Activated T-cell treated with anti-CD3 and anti-CD28 coated beads, Interleukin-2, amount 50 U/mL, for 4 hours (primary cell): ENCODE results near the gene FXYD6. TPM values are rescaled to one million over a fixed set of nuclear protein-coding genes. Genes with fewer than 3 reads are reported as not detected.

ENCODE experiments used
- ATAC-seq, 2 donors: fragments of 200-7000 bp; cut with Tn5 transposase; one replicate each; pipeline ENCODE4 v1.10.0; 2021
- DNase-seq: peaks from one replicate; pipeline ENCODE4 v3.0.0-alpha.2; 2020
- H3K27me3 Mint-ChIP-seq: one replicate; pipeline ENCODE4 v1.8.0; 2021; ENCODE audit warnings: low read depth, mixed read lengths
- H3K36me3 Mint-ChIP-seq: one replicate; pipeline ENCODE4 v1.8.0; 2022; ENCODE audit warnings: mixed read lengths; ENCODE audit not compliant: insufficient read depth
- H3K4me1 Mint-ChIP-seq: one replicate; pipeline ENCODE4 v1.8.0; 2021; ENCODE audit warnings: low read depth, mixed read lengths
- H3K4me3 Mint-ChIP-seq: one replicate; pipeline ENCODE4 v1.8.0; 2021; ENCODE audit warnings: mild to moderate bottlenecking, moderate library complexity, mixed read lengths
- H3K9me3 Mint-ChIP-seq: one replicate; pipeline ENCODE4 v1.8.0; 2021; ENCODE audit warnings: mixed read lengths
- total RNA-seq, 3 donors: library from RNA; stranded (reverse); gene quantifications; one replicate each; pipeline ENCODE4 v1.2.1, GENCODE V29; 2021

Gene FXYD6
- total RNA-seq, 3 donors from 2014 or later = 0.16 to 0.38 TPM; not detected in 1

- Mint-ChIP-seq H3K4me3 (no peak overlapping the region), H3K9me3 (no peaks in the 10 kb centered on the region), H3K27me3 (peaks cover 2% of the 10 kb centered on the region), H3K36me3 (no peaks in the 10 kb centered on the region), H3K4me1 (peaks cover 6% of the 10 kb centered on the region)
- ATAC-seq (no peak), DNase-seq (no peak)
Observed at GRCh38 chr11:117906126-117906525, 29.7 kb upstream of the FXYD6 start.

GRCh38 chr11:117905524-117905923 is 29.1 kb upstream of the FXYD6 start:
- Mint-ChIP-seq H3K9me3 (no peaks in the 10 kb centered on the region), H3K36me3 (no peaks in the 10 kb centered on the region), H3K27me3 (peaks cover 2% of the 10 kb centered on the region), H3K4me3 (no peak overlapping the region), H3K4me1 (peaks cover 6% of the 10 kb centered on the region)
- DNase-seq = no peak
- no peak for ATAC-seq

- Mint-ChIP-seq H3K9me3 (no peaks in the 10 kb centered on the region), H3K36me3 (no peaks in the 10 kb centered on the region), H3K4me1 (peaks cover 6% of the 10 kb centered on the region), H3K4me3 (no peak overlapping the region), H3K27me3 (peaks cover 2% of the 10 kb centered on the region)
- ATAC-seq = no peak
- DNase-seq = no peak
Observed at GRCh38 chr11:117903505-117904382, 27.3 kb upstream of the FXYD6 start.

GRCh38 chr11:117902001-117902845 is 25.8 kb upstream of the FXYD6 start:
- ATAC-seq (no peak), DNase-seq (no peak)
- H3K36me3 Mint-ChIP-seq = no peaks in the 10 kb centered on the region
- no peaks in the 10 kb centered on the region for H3K9me3 Mint-ChIP-seq
- no peak overlapping the region for H3K4me3 Mint-ChIP-seq
- peaks cover 2% of the 10 kb centered on the region for H3K4me1 Mint-ChIP-seq
- peaks cover 2% of the 10 kb centered on the region for H3K27me3 Mint-ChIP-seq

- ATAC-seq (no peak), DNase-seq (no peak)
- no peaks in the 10 kb centered on the region for H3K36me3 Mint-ChIP-seq
- no peaks in the 10 kb centered on the region for H3K4me1 Mint-ChIP-seq
- H3K27me3 Mint-ChIP-seq = peaks cover 2% of the 10 kb centered on the region
- H3K4me3 Mint-ChIP-seq = no peak overlapping the region
- no peaks in the 10 kb centered on the region for H3K9me3 Mint-ChIP-seq
Observed at GRCh38 chr11:117901601-117902000, 25.1 kb upstream of the FXYD6 start.

GRCh38 chr11:117900720-117901440 is 24.4 kb upstream of the FXYD6 start:
- H3K9me3 Mint-ChIP-seq = no peaks in the 10 kb centered on the region

GRCh38 chr11:117900121-117900648 is 23.7 kb upstream of the FXYD6 start:
- Mint-ChIP-seq H3K4me3 (no peak overlapping the region), H3K27me3 (peaks cover 11% of the 10 kb centered on the region), H3K4me1 (no peaks in the 10 kb centered on the region), H3K36me3 (no peaks in the 10 kb centered on the region), H3K9me3 (no peaks in the 10 kb centered on the region)
- ATAC-seq (no peak), DNase-seq (no peak)

More at GRCh38 chr11:117900720-117901440, 24.4 kb upstream of the FXYD6 start:
- no peaks in the 10 kb centered on the region for H3K4me1 Mint-ChIP-seq
- H3K4me3 Mint-ChIP-seq = no peak overlapping the region
- H3K27me3 Mint-ChIP-seq = peaks cover 10% of the 10 kb centered on the region
- no peaks in the 10 kb centered on the region for H3K36me3 Mint-ChIP-seq
- ATAC-seq (no peak), DNase-seq (no peak)

- no peaks in the 10 kb centered on the region for H3K4me1 Mint-ChIP-seq
- ATAC-seq (no peak), DNase-seq (no peak)
Observed at GRCh38 chr11:117898059-117898458, 21.6 kb upstream of the FXYD6 start.

GRCh38 chr11:117892651-117893050 is 16.2 kb upstream of the FXYD6 start:
- peaks cover 13% of the 10 kb centered on the region for H3K27me3 Mint-ChIP-seq
- no peak for ATAC-seq
- H3K4me1 Mint-ChIP-seq = no peaks in the 10 kb centered on the region
- peaks cover 9% of the 10 kb centered on the region for H3K9me3 Mint-ChIP-seq
- DNase-seq = no peak
- no peaks in the 10 kb centered on the region for H3K36me3 Mint-ChIP-seq
- H3K4me3 Mint-ChIP-seq = no peak overlapping the region

More at GRCh38 chr11:117898059-117898458, 21.6 kb upstream of the FXYD6 start:
- no peak overlapping the region for H3K4me3 Mint-ChIP-seq
- no peaks in the 10 kb centered on the region for H3K9me3 Mint-ChIP-seq
- peaks cover 10% of the 10 kb centered on the region for H3K27me3 Mint-ChIP-seq
- H3K36me3 Mint-ChIP-seq = no peaks in the 10 kb centered on the region

- no peak for DNase-seq
- Mint-ChIP-seq H3K27me3 (peaks cover 11% of the 10 kb centered on the region), H3K9me3 (peaks cover 9% of the 10 kb centered on the region), H3K4me1 (no peaks in the 10 kb centered on the region), H3K4me3 (no peak overlapping the region), H3K36me3 (no peaks in the 10 kb centered on the region)
- ATAC-seq = no peak
Observed at GRCh38 chr11:117891362-117891761, 14.9 kb upstream of the FXYD6 start.

GRCh38 chr11:117888139-117888566 is 11.7 kb upstream of the FXYD6 start:
- no peak overlapping the region for H3K4me3 Mint-ChIP-seq
- DNase-seq = no peak
- H3K27me3 Mint-ChIP-seq = peaks cover 4% of the 10 kb centered on the region
- no peak for ATAC-seq
- peaks cover 9% of the 10 kb centered on the region for H3K9me3 Mint-ChIP-seq
- H3K4me1 Mint-ChIP-seq = no peaks in the 10 kb centered on the region
- H3K36me3 Mint-ChIP-seq = no peaks in the 10 kb centered on the region

- Mint-ChIP-seq H3K9me3 (peaks cover 9% of the 10 kb centered on the region), H3K36me3 (no peaks in the 10 kb centered on the region), H3K4me3 (no peak overlapping the region), H3K27me3 (no peaks in the 10 kb centered on the region), H3K4me1 (no peaks in the 10 kb centered on the region)
- DNase-seq (no peak), ATAC-seq (no peak)
Observed at GRCh38 chr11:117887431-117888138, 11.1 kb upstream of the FXYD6 start.

- ATAC-seq (no peak), DNase-seq (no peak)
- Mint-ChIP-seq H3K4me3 (no peak overlapping the region), H3K9me3 (peaks cover 6% of the 10 kb centered on the region), H3K27me3 (peaks cover 8% of the 10 kb centered on the region), H3K36me3 (no peaks in the 10 kb centered on the region), H3K4me1 (no peaks in the 10 kb centered on the region)
Observed at GRCh38 chr11:117885777-117886176, 9.3 kb upstream of the FXYD6 start.
